ENCODE data around the gene RPS2.

The RPS2 gene

DNA sequence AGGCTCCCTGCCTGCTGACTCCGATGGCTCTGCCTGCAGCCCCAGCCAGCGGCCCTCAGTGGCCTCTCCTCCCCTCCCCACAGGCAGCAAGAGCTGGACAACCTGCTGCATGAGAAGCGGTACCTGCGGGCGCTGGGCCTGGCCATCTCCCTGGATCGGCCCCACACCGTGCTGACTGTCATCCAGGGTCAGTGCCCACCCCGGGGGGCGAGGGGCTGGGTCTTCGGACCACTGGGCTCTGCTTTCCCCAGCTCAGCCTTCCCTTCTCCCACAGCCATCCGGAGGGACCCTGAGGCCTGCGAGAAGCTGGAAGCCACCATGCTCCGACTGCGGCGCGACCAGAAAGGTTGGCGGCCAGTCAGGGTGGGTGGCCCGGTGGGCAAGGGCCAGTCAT lies 13.2 kb upstream of the RPS2 start:
- Histone ChIP-seq H3K9me3 (ENCODE audit: control insufficient read depth, insufficient read depth, low read depth, low read length) (no peaks in the 10 kb centered on the region), H3K4me3 (ENCODE audit: low read depth, low read length) (no peak overlapping the region), H3K4me1 (ENCODE audit: control insufficient read depth, insufficient read depth, low read length) (peaks cover under 1% of the 10 kb centered on the region; the same call in 1 of the 2 replicates), H3K27ac (ENCODE audit: extremely low read depth, low read depth, low read length) (no peak overlapping the region), H3K36me3 (ENCODE audit: control insufficient read depth in 2 of 2, insufficient read depth in 1 of 2, low read length in 2 of 2) (peaks cover 0 to 59% of the 10 kb centered on the region in 2 experiments; a peak in 1 of 3 replicates)
- ChIA-PET CTCF (no interaction called here), POLR2A (interaction anchor here (0.6 to 10.1 kb wide), 3 partner anchors 13 to 1338 kb away, joined by 4 to 76 read pairs (median 4); partner anchors contain the start of gene RPS2)
- TF ChIP-seq ZNF792 (tag by site-specific recombination; IDR thresholded peaks at IDR 0.05) (no peak), KLF1 (tag by site-specific recombination; IDR thresholded peaks at IDR 0.05) (no peak), ZNF548 (tag by site-specific recombination; IDR thresholded peaks at IDR 0.05) (no peak), ZFP41 (tag by site-specific recombination; IDR thresholded peaks at IDR 0.05; ENCODE audit: borderline replicate concordance) (no peak), ZNF423 (tag by site-specific recombination; IDR thresholded peaks at IDR 0.05) (no peak), PRDM10 (tag by site-specific recombination; IDR thresholded peaks at IDR 0.05) (no peak), MZF1 (tag by site-specific recombination; IDR thresholded peaks at IDR 0.05; ENCODE audit: borderline replicate concordance) (no peak), ZNF184 (tag by site-specific recombination; IDR thresholded peaks at IDR 0.05) (no peak), GFI1B (tag by site-specific recombination; IDR thresholded peaks at IDR 0.05) (no peak), ZNF133 (tag by site-specific recombination; IDR thresholded peaks at IDR 0.05) (no peak), CTCF (tag by site-specific recombination; IDR thresholded peaks at IDR 0.05) (no peak), ZNF211 (tag by site-specific recombination; IDR thresholded peaks at IDR 0.05; ENCODE audit: low read depth) (no peak), ZNF248 (tag by site-specific recombination; IDR thresholded peaks at IDR 0.05) (no peak)

GRCh38 chr16:1976951-1977874 lies 12.6 kb upstream of the RPS2 start:
- H3K4me3 ChIP-seq (ENCODE audit: low read depth, low read length), result no peak overlapping the region
- H3K27ac ChIP-seq (ENCODE audit: extremely low read depth, low read depth, low read length), result no peak overlapping the region
- ChIA-PET POLR2A (interaction anchor here (0.6 to 10.1 kb wide), 4 partner anchors 12 to 1337 kb away, joined by 3 to 76 read pairs (median 4); partner anchors contain the start of genes RPS2 and TRAF7), CTCF (interaction anchor here (0.6 kb wide), 1 partner anchor 164 kb away, joined by 3 read pairs; no protein-coding TSS in a partner anchor)
- TF ChIP-seq ZNF664 (tag by site-specific recombination; IDR thresholded peaks at IDR 0.05) (no peak), ZNF792 (tag by site-specific recombination; IDR thresholded peaks at IDR 0.05) (no peak), ZNF768 (tag by site-specific recombination; IDR thresholded peaks at IDR 0.05) (no peak), ELK4 (IDR thresholded peaks at IDR 0.05; ENCODE audit: borderline replicate concordance, low read depth, low read length) (no peak)
- TF ChIP-seq, protein P1, sequence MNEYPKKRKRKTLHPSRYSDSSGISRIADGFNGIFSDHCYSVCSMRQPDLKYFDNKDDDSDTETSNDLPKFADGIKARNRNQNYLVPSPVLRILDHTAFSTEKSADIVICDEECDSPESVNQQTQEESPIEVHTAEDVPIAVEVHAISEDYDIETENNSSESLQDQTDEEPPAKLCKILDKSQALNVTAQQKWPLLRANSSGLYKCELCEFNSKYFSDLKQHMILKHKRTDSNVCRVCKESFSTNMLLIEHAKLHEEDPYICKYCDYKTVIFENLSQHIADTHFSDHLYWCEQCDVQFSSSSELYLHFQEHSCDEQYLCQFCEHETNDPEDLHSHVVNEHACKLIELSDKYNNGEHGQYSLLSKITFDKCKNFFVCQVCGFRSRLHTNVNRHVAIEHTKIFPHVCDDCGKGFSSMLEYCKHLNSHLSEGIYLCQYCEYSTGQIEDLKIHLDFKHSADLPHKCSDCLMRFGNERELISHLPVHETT (tag by site-specific recombination; IDR thresholded peaks at IDR 0.05), result no peak
- peaks cover 0 to 59% of the 10 kb centered on the region in 2 experiments; a peak in 1 of 3 replicates for H3K36me3 ChIP-seq (ENCODE audit: control insufficient read depth in 2 of 2, insufficient read depth in 1 of 2, low read length in 2 of 2)
- H3K9me3 ChIP-seq (ENCODE audit: control insufficient read depth, insufficient read depth, low read depth, low read length), result no peaks in the 10 kb centered on the region
- H3K4me1 ChIP-seq (ENCODE audit: control insufficient read depth, insufficient read depth, low read length), result no peaks in the 10 kb centered on the region
